GM12873 (cell line): ENCODE measurements around the gene CYSTM1.

Experiments
- CTCF ChIP-seq: IDR thresholded peaks from 2 replicates; pipeline ENCODE4 v1.5.1; 2012; ENCODE audit warnings: low read depth, mild to moderate bottlenecking, moderate library complexity, low read length, control low read depth; ENCODE audit not compliant: insufficient read depth; ENCODE audit errors: missing control alignments

The CYSTM1 gene

DNA sequence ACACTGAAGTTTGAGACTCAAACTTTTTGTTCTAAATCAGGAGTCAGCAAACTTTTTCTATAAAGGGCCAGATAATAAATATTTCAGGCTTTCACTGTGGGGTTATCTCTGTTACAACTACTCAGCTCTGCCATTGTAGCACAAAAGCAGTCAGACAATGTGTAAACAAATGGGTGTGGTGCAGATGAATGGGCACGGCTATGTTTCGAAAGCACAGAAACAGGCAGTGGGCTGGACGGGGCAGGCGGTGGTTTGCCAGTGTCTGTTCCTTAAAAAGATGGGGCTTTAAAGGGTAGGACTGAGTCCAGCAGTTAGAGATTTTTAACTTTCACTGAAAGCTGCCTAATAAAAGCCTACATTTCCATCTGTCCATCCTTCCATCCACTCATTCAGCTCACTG, 79.0 kb downstream of the CYSTM1 start:
- TF ChIP-seq CTCF = no peak

GRCh38 chr5:140255460-140256157, 80.6 kb downstream of the CYSTM1 start:
- no peak for TF ChIP-seq CTCF

GRCh38 chr5:140256726-140257125, 81.7 kb downstream of the CYSTM1 start:
- TF ChIP-seq CTCF = no peak

DNA sequence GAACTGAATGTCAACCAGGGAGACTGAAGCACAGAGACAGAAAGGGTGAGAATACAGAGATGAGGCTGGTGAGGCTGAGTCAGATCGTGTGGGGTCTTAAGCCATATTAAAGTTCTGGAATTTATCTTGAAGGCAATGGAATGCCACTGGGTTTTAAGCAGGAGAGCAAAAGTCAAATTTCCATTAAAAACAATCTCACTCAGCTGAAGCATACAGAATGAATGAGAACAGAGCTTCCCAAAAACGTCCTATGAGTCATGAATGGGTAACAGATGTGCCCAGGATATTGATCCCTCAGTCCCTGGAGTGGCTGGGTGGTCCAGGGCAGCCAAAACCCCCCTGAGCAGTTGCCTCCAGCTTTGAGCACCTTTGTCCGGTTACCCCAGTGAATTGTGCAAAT, 83.0 kb downstream of the CYSTM1 start:
- no peak for TF ChIP-seq CTCF

- TF ChIP-seq CTCF = no peak
These were observed 83.9 kb downstream of the CYSTM1 start for GRCh38 chr5:140258873-140259272.

- no peak for TF ChIP-seq CTCF
These were observed 84.5 kb downstream of the CYSTM1 start for GRCh38 chr5:140259500-140259899.

DNA sequence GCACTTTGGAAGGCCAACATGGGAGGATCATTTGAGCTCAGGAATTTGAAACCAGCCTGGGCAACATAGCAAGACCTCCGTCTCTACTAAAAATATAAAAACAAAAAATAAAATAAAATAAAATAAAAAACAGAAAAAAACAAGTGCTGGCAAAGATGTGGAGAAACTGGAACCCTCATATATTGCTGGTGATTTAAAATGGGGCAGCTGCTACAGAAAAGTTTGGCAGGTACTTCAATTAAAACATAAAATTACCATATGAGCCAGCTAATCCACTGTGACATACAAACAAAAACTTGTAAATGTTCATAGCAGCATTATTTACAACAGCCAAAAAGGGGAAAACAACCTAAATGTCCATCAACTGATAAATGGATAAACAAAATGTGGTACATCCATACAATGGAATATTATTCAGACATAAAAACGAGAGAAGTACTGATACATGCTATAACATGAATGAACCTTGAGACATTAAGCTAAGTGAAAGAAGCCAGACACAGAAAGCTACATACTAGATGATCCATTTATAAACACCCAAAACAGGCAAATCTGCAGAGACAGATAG, 85.2 kb downstream of the CYSTM1 start:
- TF ChIP-seq CTCF = no peak
